Erythroblast (primary cell): Measurements from ENCODE around the gene PTPRR.

ENCODE experiments used
- GATA1 ChIP-seq: IDR thresholded peaks from 2 replicates; pipeline ENCODE4 v1.6.1; 2011; ENCODE audit warnings: low read depth, mild to moderate bottlenecking, control low read depth, low read length, moderate library complexity
- POLR2A ChIP-seq: IDR thresholded peaks from 2 replicates; pipeline ENCODE4 v1.6.1; 2011; ENCODE audit warnings: mild to moderate bottlenecking, low read length

GRCh38 chr12:70692681-70693288, 227.8 kb downstream of the PTPRR start:
- TF ChIP-seq POLR2A (no peak), GATA1 (no peak)
